NB4 (cell line): Measurements from ENCODE around the gene MASP1.

Experiments used
- DNase-seq: peaks from one replicate; pipeline ENCODE4 v3.0.0; 2010; ENCODE audit warnings: low read depth
- H3K4me3 ChIP-seq: one replicate; pipeline ENCODE4 v1.5.1; 2011; ENCODE audit warnings: mild to moderate bottlenecking, low read depth, low read length, moderate library complexity
- MAX ChIP-seq: IDR thresholded peaks from 2 replicates; pipeline ENCODE4 v1.6.1; 2011; ENCODE audit warnings: low read depth, low read length
- MYC ChIP-seq: IDR thresholded peaks from 2 replicates; pipeline ENCODE4 v1.6.1; 2011; ENCODE audit warnings: low read depth, low read length
- POLR2A ChIP-seq: IDR thresholded peaks from 2 replicates; pipeline ENCODE4 v1.6.1; 2011; ENCODE audit warnings: mild to moderate bottlenecking; ENCODE audit not compliant: insufficient read length; ENCODE audit errors: extremely low read depth
- TF ChIP-seq, protein P1 (sequence below): IDR thresholded peaks from one replicate; pipeline ENCODE4 v1.5.1; 2012; ENCODE audit warnings: low read depth, low read length

The MASP1 gene

DNA sequence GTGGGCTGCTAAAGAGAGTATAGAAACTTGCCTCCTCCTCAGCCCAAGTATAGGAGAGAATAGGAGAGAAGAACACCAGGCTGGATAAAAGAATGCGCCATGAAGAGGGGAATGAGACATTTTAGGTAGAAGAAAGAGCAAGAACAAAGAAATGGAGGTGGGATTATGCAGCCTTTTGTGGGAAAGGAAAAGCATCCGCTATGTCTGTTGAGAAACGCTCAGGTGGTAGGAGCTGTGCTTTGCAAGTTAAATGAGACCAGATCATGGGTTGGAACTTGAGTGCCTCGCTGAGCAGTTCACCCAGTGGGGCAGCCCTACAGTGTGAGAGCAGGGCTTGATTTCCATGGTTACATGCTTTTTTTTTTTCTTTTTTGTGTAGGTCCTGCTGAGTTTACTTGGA lies 105.8 kb downstream of the MASP1 start:
- DNase-seq = no peak
- TF ChIP-seq MAX (no peak), MYC (no peak), POLR2A (no peak)
- TF ChIP-seq, protein P1, sequence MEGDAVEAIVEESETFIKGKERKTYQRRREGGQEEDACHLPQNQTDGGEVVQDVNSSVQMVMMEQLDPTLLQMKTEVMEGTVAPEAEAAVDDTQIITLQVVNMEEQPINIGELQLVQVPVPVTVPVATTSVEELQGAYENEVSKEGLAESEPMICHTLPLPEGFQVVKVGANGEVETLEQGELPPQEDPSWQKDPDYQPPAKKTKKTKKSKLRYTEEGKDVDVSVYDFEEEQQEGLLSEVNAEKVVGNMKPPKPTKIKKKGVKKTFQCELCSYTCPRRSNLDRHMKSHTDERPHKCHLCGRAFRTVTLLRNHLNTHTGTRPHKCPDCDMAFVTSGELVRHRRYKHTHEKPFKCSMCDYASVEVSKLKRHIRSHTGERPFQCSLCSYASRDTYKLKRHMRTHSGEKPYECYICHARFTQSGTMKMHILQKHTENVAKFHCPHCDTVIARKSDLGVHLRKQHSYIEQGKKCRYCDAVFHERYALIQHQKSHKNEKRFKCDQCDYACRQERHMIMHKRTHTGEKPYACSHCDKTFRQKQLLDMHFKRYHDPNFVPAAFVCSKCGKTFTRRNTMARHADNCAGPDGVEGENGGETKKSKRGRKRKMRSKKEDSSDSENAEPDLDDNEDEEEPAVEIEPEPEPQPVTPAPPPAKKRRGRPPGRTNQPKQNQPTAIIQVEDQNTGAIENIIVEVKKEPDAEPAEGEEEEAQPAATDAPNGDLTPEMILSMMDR = no peak
- no peak overlapping the region for H3K4me3 ChIP-seq
